ENCODE data around the gene TMEM151B. TPM values are rescaled to one million over a fixed set of nuclear protein-coding genes. Genes with fewer than 3 reads are reported as not detected.

TMEM151B gene
- total and polyA plus RNA-seq, 2 of the 13 experiments (the other 11 are each of a cell fraction or from before 2014, with no cell fraction given), result not detected

GRCh38 chr6:44255871-44256774, 14.1 kb upstream of the TMEM151B start (continued):
- TF ChIP-seq ZNF383 (CRISPR knock-in tag; IDR thresholded peaks at IDR 0.05; ENCODE audit: borderline replicate concordance) (0 out of 2 replicates have a peak, but pooled peaks have one; percentile 1), MTA3 (CRISPR knock-in tag; IDR thresholded peaks at IDR 0.05) (no peak), ZNF709 (CRISPR knock-in tag; IDR thresholded peaks at IDR 0.05) (no peak), ZNF280D (CRISPR knock-in tag; IDR thresholded peaks at IDR 0.05) (no peak), ZNF703 (CRISPR knock-in tag; IDR thresholded peaks at IDR 0.05; ENCODE audit: borderline replicate concordance) (0 out of 2 replicates have a peak, but pooled peaks have one; percentile 9), HOXD1 (CRISPR knock-in tag; IDR thresholded peaks at IDR 0.05) (no peak), CBX1 (IDR thresholded peaks at IDR 0.05; ENCODE audit: low read depth) (no peak), SNAPC5 (CRISPR knock-in tag; IDR thresholded peaks at IDR 0.05; ENCODE audit: borderline replicate concordance) (no peak), BORCS8-MEF2B (CRISPR knock-in tag; IDR thresholded peaks at IDR 0.05) (no peak), ZNF558 (CRISPR knock-in tag; IDR thresholded peaks at IDR 0.05; ENCODE audit: borderline replicate concordance) (0 out of 2 replicates have a peak, but pooled peaks have one; percentile 18), KLF12 (CRISPR knock-in tag; IDR thresholded peaks at IDR 0.05; ENCODE audit: borderline replicate concordance) (no peak), ZNF274 (CRISPR knock-in tag; IDR thresholded peaks at IDR 0.05) (no peak), NFATC3 (CRISPR knock-in tag; IDR thresholded peaks at IDR 0.05) (no peak), ZBTB21 (CRISPR knock-in tag; IDR thresholded peaks at IDR 0.05) (no peak), KLF13 (CRISPR knock-in tag; IDR thresholded peaks at IDR 0.05) (no peak), ZNF576 (CRISPR knock-in tag; IDR thresholded peaks at IDR 0.05) (no peak), ZBTB3 (CRISPR knock-in tag; IDR thresholded peaks at IDR 0.05; ENCODE audit: borderline replicate concordance, low read depth) (no peak), ZNF619 (CRISPR knock-in tag; IDR thresholded peaks at IDR 0.05) (no peak), ZNF30 (CRISPR knock-in tag; IDR thresholded peaks at IDR 0.05) (no peak), MAX (IDR thresholded peaks at IDR 0.05) (no peak), ZNF546 (CRISPR knock-in tag; conservative IDR thresholded peaks at IDR 0.05) (no peak), PPARG (CRISPR knock-in tag; conservative IDR thresholded peaks at IDR 0.05) (no peak), ZFAT (CRISPR knock-in tag; conservative IDR thresholded peaks at IDR 0.05) (no peak), BRCA1 (CRISPR knock-in tag; IDR thresholded peaks at IDR 0.05) (no peak), ZNF629 (CRISPR knock-in tag; conservative IDR thresholded peaks at IDR 0.05) (no peak)

Measured in HepG2 (cell line).